HL-60 (cell line): Measurements from ENCODE around the gene ALS2CL.

Experiments used
- DNase-seq, 2 experiments: peaks; one replicate each; pipeline ENCODE4 v3.0.0-alpha.2; 2010 to 2020; ENCODE audit warnings: low read depth in 1 of 2, low spot score in 1 of 2
- H3K27ac ChIP-seq: fragments of 250-450 bp; sonication (Bioruptor Pico); replicated peaks from 2 replicates; pipeline ENCODE4 v1.5.1; 2020; ENCODE audit warnings: mild to moderate bottlenecking, moderate library complexity
- H3K27me3 ChIP-seq: fragments of 250-450 bp; sonication (Bioruptor Pico); 2 replicates; pipeline ENCODE4 v1.5.1; 2021; ENCODE audit warnings: mild to moderate bottlenecking, moderate library complexity; ENCODE audit not compliant: insufficient read depth, poor library complexity, severe bottlenecking
- H3K4me3 ChIP-seq: replicated peaks from 2 replicates; pipeline ENCODE4 v1.5.1; 2011; ENCODE audit warnings: mild to moderate bottlenecking, control low read depth, low read length; ENCODE audit not compliant: insufficient read depth
- CTCF ChIP-seq: IDR thresholded peaks from one replicate; pipeline ENCODE4 v1.5.1; 2011; ENCODE audit warnings: low read length, control low read depth, inconsistent platforms; ENCODE audit not compliant: insufficient read depth
- GABPA ChIP-seq: IDR thresholded peaks from 2 replicates; pipeline ENCODE4 v1.6.1; 2012; ENCODE audit warnings: low read depth
- POLR2AphosphoS5 ChIP-seq: IDR thresholded peaks from 2 replicates; pipeline ENCODE4 v1.6.1; 2012; ENCODE audit warnings: low read depth
- REST ChIP-seq: IDR thresholded peaks from 2 replicates; pipeline ENCODE4 v1.6.1; 2012; ENCODE audit warnings: low read depth; ENCODE audit not compliant: insufficient replicate concordance
- SPI1 ChIP-seq: IDR thresholded peaks from 2 replicates; pipeline ENCODE4 v1.6.1; 2012; ENCODE audit warnings: low read depth, mild to moderate bottlenecking, borderline replicate concordance

ALS2CL gene

GRCh38 chr3:46628901-46629369, 64.5 kb downstream of the ALS2CL start:
- TF ChIP-seq GABPA (no peak), POLR2AphosphoS5 (no peak), SPI1 (no peak), CTCF (no peak), REST (no peak)

GRCh38 chr3:46627078-46627477, 66.4 kb downstream of the ALS2CL start:
- Histone ChIP-seq H3K27me3 (peaks cover 3% of the 10 kb centered on the region), H3K4me3 (no peak overlapping the region), H3K27ac (no peak overlapping the region)
- TF ChIP-seq GABPA (no peak), REST (no peak), CTCF (no peak), POLR2AphosphoS5 (no peak), SPI1 (no peak)
- no peak for DNase-seq

More at GRCh38 chr3:46628901-46629369, 64.5 kb downstream of the ALS2CL start:
- Histone ChIP-seq H3K4me3 (no peak overlapping the region), H3K27ac (no peak overlapping the region), H3K27me3 (no peaks in the 10 kb centered on the region)
- no peak for DNase-seq

GRCh38 chr3:46626039-46626438, 67.4 kb downstream of the ALS2CL start:
- H3K27me3 ChIP-seq = peaks cover 3% of the 10 kb centered on the region
- H3K4me3 ChIP-seq = no peak overlapping the region
- no peak overlapping the region for H3K27ac ChIP-seq
- TF ChIP-seq POLR2AphosphoS5 (no peak), REST (no peak), CTCF (no peak), SPI1 (no peak), GABPA (no peak)
- no peak for DNase-seq
